Panc1 (cell line): Measurements from ENCODE around the gene CUL5. TPM values are rescaled to one million over a fixed set of nuclear protein-coding genes. Genes with fewer than 3 reads are reported as not detected.

Experiments
- ATAC-seq: fragments of 200-7000 bp; cut with Tn5 transposase; 2 replicates; pipeline ENCODE4 v1.9.1; 2020; ENCODE audit warnings: mild to moderate bottlenecking, moderate library complexity
- BruUV-seq: library from RNA; stranded (reverse); fragments of 400-500 nt; replicated peaks from 2 replicates; lab custom pipeline; 2021; lab: Mats Ljungman, UMichigan
- CTCF ChIA-PET: fragments of 300-600 bp; sonication (Branson Sonifier 250); formaldehyde crosslinking; loops from one replicate; lab custom pipeline; 2022; ENCODE audit warnings: antibody characterized with exemption; lab: Charles Lee
- POLR2A ChIA-PET: fragments of 300-600 bp; sonication (Branson Sonifier 250); formaldehyde crosslinking; loops from one replicate; lab custom pipeline; 2022; ENCODE audit warnings: antibody characterized with exemption; lab: Charles Lee
- DNase-seq: peaks from one replicate; pipeline ENCODE4 v3.0.0-alpha.2; 2010; ENCODE audit warnings: low read depth, low spot score
- H3K27ac ChIP-seq: 2 replicates; pipeline ENCODE4 v1.5.1; 2011; ENCODE audit warnings: mild to moderate bottlenecking, low read length, inconsistent platforms
- H3K27me3 ChIP-seq: fragments of 200-500 bp; sonication (Bioruptor generic); 2 replicates; pipeline ENCODE4 v1.6.0; 2014; ENCODE audit warnings: low read length, inconsistent platforms; ENCODE audit not compliant: control insufficient read depth, insufficient read depth
- H3K36me3 ChIP-seq: fragments of 200-500 bp; sonication (Bioruptor generic); 2 replicates; pipeline ENCODE4 v1.5.1; 2014; ENCODE audit warnings: inconsistent platforms, mild to moderate bottlenecking, low read length, moderate library complexity; ENCODE audit not compliant: control insufficient read depth, insufficient read depth
- H3K4me1 ChIP-seq: 2 replicates; pipeline ENCODE4 v1.5.1; 2011; ENCODE audit warnings: inconsistent platforms, mild to moderate bottlenecking, low read length, moderate library complexity; ENCODE audit not compliant: control insufficient read depth, insufficient read depth
- H3K4me3 ChIP-seq, 2 experiments: 2 replicates each; pipeline ENCODE4 v1.5.1; 2011 to 2012; ENCODE audit warnings: low read depth in 2 of 2, low read length in 2 of 2, mild to moderate bottlenecking in 2 of 2, inconsistent platforms in 1 of 2, moderate library complexity in 1 of 2
- H3K9me3 ChIP-seq: fragments of 200-500 bp; sonication (Bioruptor generic); 2 replicates; pipeline ENCODE4 v1.5.1; 2014; ENCODE audit warnings: low read depth, mild to moderate bottlenecking, inconsistent platforms, low read length, moderate library complexity; ENCODE audit not compliant: control insufficient read depth, insufficient read depth
- CTCF ChIP-seq: fragments of 450-650 bp; IDR thresholded peaks from 2 replicates; pipeline ENCODE4 v1.5.1; 2017; ENCODE audit warnings: mild to moderate bottlenecking
- POLR2AphosphoS5 ChIP-seq: IDR thresholded peaks from 2 replicates; pipeline ENCODE4 v1.6.1; 2012; ENCODE audit warnings: mild to moderate bottlenecking, low read depth, low read length, moderate library complexity
- REST ChIP-seq, 2 experiments: IDR thresholded peaks; 2 replicates each; pipeline ENCODE4 v1.6.1; 2011 to 2012; ENCODE audit warnings: low read depth in 2 of 2, control low read depth in 1 of 2, low read length in 1 of 2, mild to moderate bottlenecking in 1 of 2, moderate library complexity in 1 of 2; ENCODE audit not compliant: insufficient read depth in 1 of 2
- SIN3A ChIP-seq: IDR thresholded peaks from 2 replicates; pipeline ENCODE4 v1.6.1; 2012; ENCODE audit warnings: low read depth, mild to moderate bottlenecking, low read length, moderate library complexity, borderline replicate concordance; ENCODE audit not compliant: insufficient read depth
- TCF7L2 ChIP-seq: IDR thresholded peaks from 2 replicates; pipeline ENCODE4 v1.6.1; 2011; ENCODE audit warnings: mild to moderate bottlenecking, low read depth, low read length, inconsistent platforms
- in situ Hi-C: cut with HindIII; loops from 2 replicates; pipeline ENCODE4 v1.10.0; 2016; ENCODE audit warnings: low sequenced_read_pairs, low pct_unique_long_range_greater_than_20kb
- intact Hi-C: fragments of 100-400 bp; cut with micrococcal nuclease; formaldehyde crosslinking; loops from one replicate; pipeline ENCODE4 v1.10.0; 2022; ENCODE audit not compliant: unreplicated experiment
- total RNA-seq: library from RNA; stranded (reverse); gene quantifications from one replicate; pipeline ENCODE4 v1.2.1, GENCODE V29; 2021; ENCODE audit not compliant: unreplicated experiment

Gene CUL5
- total RNA-seq, 1 experiment from 2014 or later, result 56.5 TPM

DNA sequence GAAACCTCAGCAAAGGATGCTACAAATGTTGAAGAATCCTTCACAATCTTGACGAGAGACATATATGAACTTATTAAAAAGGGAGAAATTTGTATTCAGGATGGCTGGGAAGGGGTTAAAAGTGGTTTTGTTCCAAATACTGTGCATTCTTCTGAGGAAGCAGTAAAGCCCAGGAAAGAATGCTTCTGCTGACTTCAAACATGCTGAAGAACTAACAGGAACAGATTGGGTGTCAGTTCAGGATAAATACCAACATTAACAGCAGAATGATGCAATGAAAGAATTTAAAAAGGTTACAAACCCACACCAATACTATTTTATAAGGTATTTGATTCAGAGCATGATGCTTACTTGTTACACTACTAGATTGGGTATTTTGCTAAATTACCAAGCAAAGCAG lies 46.5 kb upstream of the CUL5 start:
- no peak for TF ChIP-seq CTCF
- TF ChIP-seq REST (IDR thresholded peaks at IDR 0.05; ENCODE audit: insufficient read depth in 1 of 2, low read depth in 2 of 2, low read length in 1 of 2), result no peak
- TF ChIP-seq POLR2AphosphoS5, result no peak
- no peak for TF ChIP-seq SIN3A
- TF ChIP-seq TCF7L2, result no peak
- Histone ChIP-seq H3K27me3 (no peaks in the 10 kb centered on the region), H3K36me3 (no peaks in the 10 kb centered on the region), H3K4me1 (peaks cover 3% of the 10 kb centered on the region; the same call in 1 of the 2 replicates), H3K4me3 (no peak overlapping the region), H3K27ac (no peak overlapping the region), H3K9me3 (no peaks in the 10 kb centered on the region)
- no peak for ATAC-seq
- ChIA-PET POLR2A (no interaction called here), CTCF (no interaction called here)
- no TSS peak for BruUV-seq
- DNase-seq, result no peak
- in situ Hi-C loops, result no loop called here
- intact Hi-C loops, result no loop called here

- intact Hi-C loops, result no loop called here
- ATAC-seq, result no peak
These were observed 45.6 kb upstream of the CUL5 start for GRCh38 chr11:107963091-107963490.

More at GRCh38 chr11:107963091-107963490, 45.6 kb upstream of the CUL5 start:
- Histone ChIP-seq H3K4me3 (no peak overlapping the region), H3K27ac (no peak overlapping the region), H3K9me3 (no peaks in the 10 kb centered on the region), H3K27me3 (no peaks in the 10 kb centered on the region), H3K36me3 (no peaks in the 10 kb centered on the region), H3K4me1 (peaks cover 2% of the 10 kb centered on the region; the same call in 1 of the 2 replicates)
- ChIA-PET CTCF (no interaction called here), POLR2A (no interaction called here)
- BruUV-seq, result no TSS peak
- TF ChIP-seq POLR2AphosphoS5 (no peak), CTCF (no peak), REST (IDR thresholded peaks at IDR 0.05; ENCODE audit: insufficient read depth in 1 of 2, low read depth in 2 of 2, low read length in 1 of 2) (no peak)
- DNase-seq, result no peak
- in situ Hi-C loops, result no loop called here
